Keratinocyte (primary cell): ENCODE measurements around the gene DHX15.

Source experiments
- EZH2 ChIP-seq: IDR thresholded peaks from one replicate; pipeline ENCODE4 v1.6.1; 2012; ENCODE audit warnings: inconsistent platforms, mild to moderate bottlenecking, low read length, moderate library complexity
- TF ChIP-seq, protein P1 (sequence below), 3 experiments: IDR thresholded peaks in 1 of 3; conservative IDR thresholded peaks in 1 of 3; optimal IDR thresholded peaks in 1 of 3; 2 replicates in 2 of 3; 3 replicates in 1 of 3; pipeline versions ENCODE3 to v1.5.1; 2011; ENCODE audit warnings: low read length in 3 of 3, mild to moderate bottlenecking in 3 of 3, moderate library complexity in 2 of 3, control low read depth in 1 of 3, inconsistent platforms in 1 of 3; ENCODE audit not compliant: insufficient read depth in 2 of 3; ENCODE audit errors: extremely low read depth in 1 of 3

DNA sequence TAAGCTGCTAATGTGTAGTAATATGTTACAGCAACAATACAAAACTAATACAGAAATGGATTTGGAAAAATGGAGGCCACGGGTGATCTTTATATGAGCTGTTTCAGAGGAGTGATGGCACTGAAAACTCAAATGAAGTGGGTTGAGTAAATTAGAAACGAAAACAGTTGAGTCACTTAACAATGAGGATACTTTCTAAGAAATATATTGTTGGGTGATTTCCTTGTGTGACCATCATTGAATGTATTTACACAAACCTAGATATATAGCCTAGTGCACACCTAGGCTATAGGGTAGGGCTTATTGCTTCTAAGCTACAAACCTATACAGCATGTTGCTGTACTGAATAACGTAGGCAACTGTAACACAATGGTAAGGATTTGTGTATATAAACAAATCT lies 30.5 kb upstream of the DHX15 start:
- TF ChIP-seq, protein P1, sequence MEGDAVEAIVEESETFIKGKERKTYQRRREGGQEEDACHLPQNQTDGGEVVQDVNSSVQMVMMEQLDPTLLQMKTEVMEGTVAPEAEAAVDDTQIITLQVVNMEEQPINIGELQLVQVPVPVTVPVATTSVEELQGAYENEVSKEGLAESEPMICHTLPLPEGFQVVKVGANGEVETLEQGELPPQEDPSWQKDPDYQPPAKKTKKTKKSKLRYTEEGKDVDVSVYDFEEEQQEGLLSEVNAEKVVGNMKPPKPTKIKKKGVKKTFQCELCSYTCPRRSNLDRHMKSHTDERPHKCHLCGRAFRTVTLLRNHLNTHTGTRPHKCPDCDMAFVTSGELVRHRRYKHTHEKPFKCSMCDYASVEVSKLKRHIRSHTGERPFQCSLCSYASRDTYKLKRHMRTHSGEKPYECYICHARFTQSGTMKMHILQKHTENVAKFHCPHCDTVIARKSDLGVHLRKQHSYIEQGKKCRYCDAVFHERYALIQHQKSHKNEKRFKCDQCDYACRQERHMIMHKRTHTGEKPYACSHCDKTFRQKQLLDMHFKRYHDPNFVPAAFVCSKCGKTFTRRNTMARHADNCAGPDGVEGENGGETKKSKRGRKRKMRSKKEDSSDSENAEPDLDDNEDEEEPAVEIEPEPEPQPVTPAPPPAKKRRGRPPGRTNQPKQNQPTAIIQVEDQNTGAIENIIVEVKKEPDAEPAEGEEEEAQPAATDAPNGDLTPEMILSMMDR (optimal IDR thresholded peaks at IDR 0.05 in 1 of 3, IDR thresholded peaks at IDR 0.05 in 1 of 3, conservative IDR thresholded peaks at IDR 0.05 in 1 of 3; ENCODE audit: extremely low read depth in 1 of 3, insufficient read depth in 2 of 3, low read length in 3 of 3) = no peak
- TF ChIP-seq EZH2 = no peak
